Prostate gland (tissue), 2 donors: Measurements from ENCODE around the gene RBM5. TPM values are rescaled to one million over a fixed set of nuclear protein-coding genes. Genes with fewer than 3 reads are reported as not detected.
A peak's percentile ranks its signal among the peaks of the same experiment; 100 is the strongest.

Source experiments
- DNase-seq: peaks from one replicate; pipeline ENCODE4 v3.0.0-alpha.2; 2019; ENCODE audit warnings: low spot score
- H3K27ac ChIP-seq, 2 donors: fragments of 200-600 bp; sonication (generic); 2 replicates each; pipeline ENCODE4 v1.5.1; 2017 to 2019
- H3K27me3 ChIP-seq: fragments of 200-600 bp; sonication (generic); replicated peaks from 2 replicates; pipeline ENCODE4 v1.5.1; 2019; ENCODE audit not compliant: insufficient read depth
- H3K36me3 ChIP-seq, 2 donors: fragments of 200-600 bp; sonication (generic); 1 replicate in 1 of 2; 2 replicates in 1 of 2; pipeline versions ENCODE4 v1.5.1 to v1.8.1; 2017 to 2019
- H3K4me1 ChIP-seq: fragments of 200-600 bp; sonication (generic); replicated peaks from 2 replicates; pipeline ENCODE4 v1.5.1; 2019
- H3K4me3 ChIP-seq, 2 donors: fragments of 200-600 bp; sonication (generic); 2 replicates each; pipeline ENCODE4 v1.5.1; 2017 to 2019
- H3K9me3 ChIP-seq: fragments of 200-600 bp; sonication (generic); 2 replicates; pipeline ENCODE4 v1.5.1; 2017
- CTCF ChIP-seq, 4 experiments: fragments of 200-600 bp in 2 of 4; fragments of 450-650 bp in 2 of 4; sonication (generic) in 2 of 4; IDR thresholded peaks; 1 replicate in 3 of 4; 2 replicates in 1 of 4; pipeline ENCODE4 v1.5.1; 2016 to 2019; ENCODE audit warnings: antibody characterized with exemption in 4 of 4, mild to moderate bottlenecking in 2 of 4, moderate library complexity in 2 of 4
- POLR2A ChIP-seq: fragments of 450-650 bp; IDR thresholded peaks from one replicate; pipeline ENCODE4 v1.6.1; 2016; ENCODE audit warnings: antibody characterized with exemption, mild to moderate bottlenecking
- POLR2AphosphoS5 ChIP-seq: sonication (generic); formaldehyde crosslinking; IDR thresholded peaks from one replicate; pipeline ENCODE4 v1.6.1; 2017; ENCODE audit warnings: antibody characterized with exemption
- WGBS: methylation state at CpG from one replicate; pipeline ENCODE4 v1.1.5; 2018; 5-methylcytosine and 5-hydroxymethylcytosine counted together
- intact Hi-C: fragments of 100-400 bp; cut with DNase I; formaldehyde crosslinking; loops from one replicate; pipeline ENCODE4 v1.14.2; 2022
- total RNA-seq, 2 donors: library from RNA; depleted of rRNA; stranded (reverse); fragments of >200 nt; gene quantifications; one replicate each; pipeline ENCODE4 v1.1.0, GENCODE V29; 2016

RBM5 gene
- total RNA-seq, 2 donors from 2014 or later, result 135 to 260 TPM

DNA sequence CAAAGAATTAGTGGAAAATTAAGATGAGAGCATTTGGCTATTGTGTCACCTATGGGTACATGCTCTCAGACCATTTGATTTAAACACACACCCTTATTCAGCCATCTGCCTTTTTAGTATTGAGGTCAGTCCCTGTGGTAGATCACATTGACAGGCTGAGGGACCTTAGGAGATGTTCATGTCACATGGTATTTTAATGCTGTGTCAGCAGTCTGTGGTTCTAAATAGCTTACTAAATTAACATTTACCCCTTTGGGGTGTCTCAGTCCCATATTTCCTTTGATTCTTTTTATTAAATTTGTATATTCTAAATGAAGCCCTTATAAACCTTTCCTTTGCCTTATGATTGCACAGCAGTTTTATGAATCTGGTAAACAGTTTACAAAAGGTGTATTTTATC is 2.3 kb downstream of the RBM5 start:
- Histone ChIP-seq H3K9me3 (no peaks in the 10 kb centered on the region), H3K4me3 (peak overlapping the region in 1 of 2 donors; percentile 93), H3K27me3 (no peaks in the 10 kb centered on the region), H3K27ac (no peak overlapping the region), H3K36me3 (peaks cover 7 to 21% of the 10 kb centered on the region in 2 donors), H3K4me1 (peaks cover 6% of the 10 kb centered on the region)
- intact Hi-C loops, result no loop called here
- TF ChIP-seq POLR2A (no peak), POLR2AphosphoS5 (no peak), CTCF (IDR thresholded peaks at IDR 0.05) (no peak)
- DNase-seq, result no peak

DNA sequence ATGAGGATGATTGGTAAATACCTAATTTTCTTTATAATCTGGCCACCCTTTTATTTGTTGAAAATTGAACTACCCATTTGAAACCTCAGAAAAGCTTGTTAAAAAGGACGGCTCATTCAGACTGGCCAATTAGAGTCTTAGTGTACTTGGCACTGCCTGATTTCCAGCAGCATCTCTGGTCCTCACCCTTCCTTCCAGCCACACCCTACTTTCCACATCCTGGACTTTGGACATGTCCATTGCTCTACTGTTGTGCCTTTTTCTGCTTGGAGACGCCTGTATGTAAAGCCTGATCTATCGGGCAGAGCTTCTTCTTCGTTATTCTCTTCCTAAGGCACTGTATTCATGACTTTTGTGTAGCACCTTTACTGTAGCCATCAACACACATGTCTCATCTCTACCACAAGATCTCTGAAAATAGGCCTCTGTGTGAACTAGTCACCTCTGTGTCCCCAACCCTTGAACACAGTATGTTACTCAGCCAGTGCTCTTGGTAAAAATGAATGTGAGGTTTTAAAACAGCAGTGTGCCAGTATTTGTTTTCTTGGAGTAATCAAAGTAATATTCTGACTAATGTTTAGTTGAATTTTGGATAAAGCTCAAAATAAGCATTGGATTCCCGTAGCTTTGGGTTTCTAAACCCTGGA is 6.8 kb downstream of the RBM5 start:
- Histone ChIP-seq H3K36me3 (peaks cover 14 to 39% of the 10 kb centered on the region in 2 donors), H3K27ac (no peak overlapping the region)
- intact Hi-C loops, result no loop called here

GRCh38 chr3:50100386-50100785 is 11.7 kb downstream of the RBM5 start:
- no peaks in the 10 kb centered on the region for H3K9me3 ChIP-seq
- DNase-seq, result no peak
- TF ChIP-seq CTCF (IDR thresholded peaks at IDR 0.05) (no peak), POLR2A (no peak), POLR2AphosphoS5 (no peak)
- H3K4me3 ChIP-seq, result no peak overlapping the region
- no peaks in the 10 kb centered on the region for H3K27me3 ChIP-seq
- H3K36me3 ChIP-seq, result peaks cover 21 to 62% of the 10 kb centered on the region in 2 donors
- 81% methylated on average over 5 of the region's 5 CpGs for WGBS
- H3K4me1 ChIP-seq, result no peaks in the 10 kb centered on the region
- H3K27ac ChIP-seq, result no peak overlapping the region
- intact Hi-C loops, result no loop called here

More for the DNA sequence above, 6.8 kb downstream of the RBM5 start:
- TF ChIP-seq POLR2AphosphoS5, result no peak
- TF ChIP-seq POLR2A, result no peak
- TF ChIP-seq CTCF (IDR thresholded peaks at IDR 0.05), result no peak
- Histone ChIP-seq H3K9me3 (no peaks in the 10 kb centered on the region), H3K4me3 (no peak overlapping the region), H3K27me3 (no peaks in the 10 kb centered on the region), H3K4me1 (peaks cover 3% of the 10 kb centered on the region)
- WGBS, result 86% methylated on average over 5 of the region's 5 CpGs
- DNase-seq, result no peak

DNA sequence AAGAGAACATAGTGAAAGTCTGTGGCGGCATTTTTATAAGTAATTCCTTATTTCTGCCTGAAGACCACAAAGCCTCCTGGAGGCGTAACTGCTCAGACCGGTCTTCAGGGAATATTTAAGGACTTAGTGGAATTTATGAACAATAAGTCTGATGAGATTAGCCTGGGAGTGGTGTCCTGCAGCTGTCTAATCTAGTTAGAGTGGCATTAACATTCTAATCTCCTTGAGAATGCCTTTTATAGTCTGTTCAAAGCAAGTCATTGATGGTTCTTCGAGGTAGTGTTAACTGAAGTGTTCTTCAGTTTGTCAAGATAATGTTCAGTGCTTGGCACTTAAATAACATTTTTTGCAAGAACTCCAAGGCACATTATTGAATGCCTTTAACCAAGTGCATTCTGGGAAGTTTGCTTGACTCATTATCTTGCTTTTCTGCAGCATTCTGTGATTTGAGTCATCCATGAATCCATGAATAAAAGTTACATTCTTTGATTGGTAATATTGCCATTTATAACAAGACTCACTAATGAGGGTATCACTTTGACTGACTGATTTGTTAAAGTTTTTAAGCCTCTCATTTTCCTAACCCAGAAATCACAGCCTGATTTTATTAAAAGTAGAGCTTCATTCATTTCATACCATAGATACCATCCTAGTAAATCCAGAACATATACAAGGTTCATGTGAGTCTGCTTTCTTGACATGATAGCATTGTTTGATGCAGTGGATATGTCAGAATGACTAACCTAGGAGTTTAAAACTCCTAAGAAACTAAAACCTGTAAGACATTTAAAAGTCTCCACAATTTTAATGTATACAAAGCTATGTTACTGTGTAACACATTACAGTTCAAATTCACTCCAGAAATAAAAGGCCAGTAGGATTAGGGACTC is 12.5 kb downstream of the RBM5 start:
- no peak for TF ChIP-seq POLR2A
- no peak for TF ChIP-seq POLR2AphosphoS5
- Histone ChIP-seq H3K4me3 (no peak overlapping the region), H3K36me3 (peaks cover 24 to 66% of the 10 kb centered on the region in 2 donors), H3K9me3 (no peaks in the 10 kb centered on the region), H3K27me3 (no peaks in the 10 kb centered on the region), H3K27ac (no peak overlapping the region), H3K4me1 (no peaks in the 10 kb centered on the region)
- intact Hi-C loops, result no loop called here
- WGBS, result 67% methylated on average over 4 of the region's 4 CpGs
- DNase-seq, result no peak

GRCh38 chr3:50102558-50102957 is 13.8 kb downstream of the RBM5 start:
- 90% methylated on average over 7 of the region's 7 CpGs for WGBS
- TF ChIP-seq POLR2A (no peak), POLR2AphosphoS5 (no peak), CTCF (IDR thresholded peaks at IDR 0.05) (no peak)
- no peak overlapping the region for H3K4me3 ChIP-seq
- no peaks in the 10 kb centered on the region for H3K27me3 ChIP-seq
- intact Hi-C loops, result no loop called here
- DNase-seq, result no peak
- no peaks in the 10 kb centered on the region for H3K4me1 ChIP-seq
- H3K27ac ChIP-seq, result no peak overlapping the region
- no peaks in the 10 kb centered on the region for H3K9me3 ChIP-seq
- peaks cover 29 to 71% of the 10 kb centered on the region in 2 donors for H3K36me3 ChIP-seq
